HL-60/S4 treated with phorbol 12-myristate 13-acetate at 8.2 ng/mL for 4 days and 3 days (cell line): ENCODE data around the gene CLCN6.

Source experiments
- in situ Hi-C: fragments of 300-500 bp; cut with MboI; formaldehyde crosslinking; loops from 2 replicates; pipeline ENCODE4 v1.15.0; 2022; ENCODE audit warnings: low sequenced_read_pairs

Gene CLCN6, protein sequence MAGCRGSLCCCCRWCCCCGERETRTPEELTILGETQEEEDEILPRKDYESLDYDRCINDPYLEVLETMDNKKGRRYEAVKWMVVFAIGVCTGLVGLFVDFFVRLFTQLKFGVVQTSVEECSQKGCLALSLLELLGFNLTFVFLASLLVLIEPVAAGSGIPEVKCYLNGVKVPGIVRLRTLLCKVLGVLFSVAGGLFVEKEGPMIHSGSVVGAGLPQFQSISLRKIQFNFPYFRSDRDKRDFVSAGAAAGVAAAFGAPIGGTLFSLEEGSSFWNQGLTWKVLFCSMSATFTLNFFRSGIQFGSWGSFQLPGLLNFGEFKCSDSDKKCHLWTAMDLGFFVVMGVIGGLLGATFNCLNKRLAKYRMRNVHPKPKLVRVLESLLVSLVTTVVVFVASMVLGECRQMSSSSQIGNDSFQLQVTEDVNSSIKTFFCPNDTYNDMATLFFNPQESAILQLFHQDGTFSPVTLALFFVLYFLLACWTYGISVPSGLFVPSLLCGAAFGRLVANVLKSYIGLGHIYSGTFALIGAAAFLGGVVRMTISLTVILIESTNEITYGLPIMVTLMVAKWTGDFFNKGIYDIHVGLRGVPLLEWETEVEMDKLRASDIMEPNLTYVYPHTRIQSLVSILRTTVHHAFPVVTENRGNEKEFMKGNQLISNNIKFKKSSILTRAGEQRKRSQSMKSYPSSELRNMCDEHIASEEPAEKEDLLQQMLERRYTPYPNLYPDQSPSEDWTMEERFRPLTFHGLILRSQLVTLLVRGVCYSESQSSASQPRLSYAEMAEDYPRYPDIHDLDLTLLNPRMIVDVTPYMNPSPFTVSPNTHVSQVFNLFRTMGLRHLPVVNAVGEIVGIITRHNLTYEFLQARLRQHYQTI

DNA sequence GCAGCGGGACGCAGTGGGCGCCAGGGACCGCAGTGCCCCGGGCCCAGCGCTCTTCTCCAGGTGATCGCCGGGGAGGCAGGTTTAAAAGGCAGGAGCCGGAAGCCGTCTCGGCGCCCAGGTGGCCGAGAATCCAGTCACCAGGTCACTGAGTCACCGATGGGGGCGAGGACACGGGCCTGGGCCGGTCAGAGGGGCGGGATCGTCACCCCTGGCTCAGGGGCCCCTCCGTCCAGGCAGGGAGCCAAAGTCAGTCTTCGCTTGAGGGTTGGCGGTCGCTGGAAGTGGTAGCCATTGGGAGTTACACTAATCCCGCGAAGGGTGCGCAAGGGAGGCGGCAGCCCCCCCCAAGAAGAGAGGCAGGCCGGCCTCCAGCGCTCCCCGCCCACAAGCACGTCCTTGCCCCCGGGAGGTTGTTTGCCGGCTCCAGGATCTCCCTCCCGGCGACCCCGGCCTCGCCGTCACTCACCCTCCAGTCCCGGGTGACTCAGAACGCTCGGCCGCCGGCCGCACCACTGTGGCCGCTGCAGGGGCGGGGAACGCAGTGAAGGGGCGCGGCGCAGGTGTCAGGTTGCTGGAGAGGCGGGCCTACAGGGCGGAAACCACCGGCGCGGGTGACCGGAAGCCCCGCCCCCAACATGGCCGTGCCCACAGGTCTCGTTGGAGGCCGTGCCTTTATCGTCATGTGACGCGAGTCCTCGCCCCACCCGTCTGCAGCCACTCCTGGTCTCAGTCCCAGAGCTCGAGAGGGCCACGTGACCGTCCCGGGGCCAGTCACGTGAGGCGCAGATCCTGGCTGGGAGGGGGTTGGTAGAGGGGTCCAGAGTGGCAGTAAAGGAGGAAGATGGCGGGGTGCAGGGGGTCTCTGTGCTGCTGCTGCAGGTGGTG lies at the start of gene CLCN6, which contains the start of gene MTHFR:
Gene CLCN6, plus strand, starts transcription at position 770 of the 885 bp plus-strand sequence. Its CDS starts 72 bp downstream, at position 842.
Gene MTHFR, minus strand, starts transcription at position 543 of the 885 bp plus-strand sequence. CDS start 2,848 bp downstream, outside the sequence.
- in situ Hi-C loops, result no loop called here

DNA sequence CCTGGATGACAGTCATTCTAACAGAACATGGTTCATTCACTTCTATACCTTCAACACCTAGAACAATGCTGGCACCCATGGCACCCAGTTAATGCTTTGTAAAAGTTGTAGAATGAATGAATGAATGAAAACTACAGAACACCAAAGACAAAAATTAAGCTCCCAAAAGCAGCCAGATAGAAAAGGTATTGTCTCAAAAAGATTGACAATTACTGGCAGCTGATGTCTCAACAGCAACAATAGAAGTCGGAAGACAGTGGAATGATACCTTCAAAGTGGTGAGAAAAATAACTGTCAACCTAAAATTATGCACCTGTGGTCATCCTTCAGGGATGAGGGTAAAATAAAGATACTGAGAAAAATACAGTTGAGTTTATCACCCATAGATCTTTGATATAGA lies 48.9 kb upstream of the CLCN6 start:
- in situ Hi-C loops, result no loop called here

- in situ Hi-C loops, result no loop called here
Observed at GRCh38 chr1:11759791-11760190, 46.2 kb upstream of the CLCN6 start.

DNA sequence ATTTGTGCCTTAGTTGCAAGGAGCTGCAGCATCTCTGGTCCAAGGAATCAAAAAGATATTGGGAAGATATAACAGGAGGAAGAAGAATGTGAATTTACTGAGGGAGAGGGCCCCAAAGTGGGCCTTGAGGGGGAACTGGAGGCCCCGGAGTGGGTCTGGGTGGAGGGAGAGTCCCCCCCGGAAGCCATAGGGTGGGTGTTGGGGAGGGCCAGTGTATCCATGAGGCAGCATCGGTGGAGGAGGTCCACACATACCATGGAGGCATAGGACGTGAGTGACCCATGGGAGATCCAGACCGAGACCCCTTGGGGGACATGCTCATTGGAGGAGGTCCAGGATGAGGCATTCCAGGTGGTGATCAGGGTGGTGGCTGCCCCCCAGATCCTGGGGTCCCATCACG lies 44.7 kb upstream of the CLCN6 start:
- in situ Hi-C loops, result no loop called here

- in situ Hi-C loops, result no loop called here
Observed at GRCh38 chr1:11761988-11762406, 44.0 kb upstream of the CLCN6 start, which contains the start of gene C1orf167. C1orf167 (plus strand) TSS chr1:11762193; CDS start chr1:11764401, 2,208 bp downstream.

DNA sequence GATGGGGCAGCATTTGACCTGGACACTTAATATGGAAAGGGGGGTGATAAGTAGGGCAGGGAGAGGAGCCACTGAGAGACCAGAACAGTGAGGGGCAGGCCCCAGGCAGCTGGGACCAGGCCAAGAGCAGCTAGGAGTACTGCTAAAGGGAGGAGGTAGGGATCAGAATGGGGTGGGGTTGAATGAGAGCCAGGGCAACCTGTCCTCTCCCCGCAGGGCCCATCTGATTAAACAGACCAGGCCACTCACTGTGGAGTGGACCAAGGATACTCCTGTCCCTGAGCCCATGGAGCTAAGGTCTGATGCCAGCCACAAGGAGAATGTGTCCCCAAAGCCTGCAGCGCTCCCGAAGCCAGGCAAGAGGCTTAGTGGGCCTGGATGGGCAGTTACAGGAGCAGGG lies 41.9 kb upstream of the CLCN6 start:
- in situ Hi-C loops, result no loop called here

DNA sequence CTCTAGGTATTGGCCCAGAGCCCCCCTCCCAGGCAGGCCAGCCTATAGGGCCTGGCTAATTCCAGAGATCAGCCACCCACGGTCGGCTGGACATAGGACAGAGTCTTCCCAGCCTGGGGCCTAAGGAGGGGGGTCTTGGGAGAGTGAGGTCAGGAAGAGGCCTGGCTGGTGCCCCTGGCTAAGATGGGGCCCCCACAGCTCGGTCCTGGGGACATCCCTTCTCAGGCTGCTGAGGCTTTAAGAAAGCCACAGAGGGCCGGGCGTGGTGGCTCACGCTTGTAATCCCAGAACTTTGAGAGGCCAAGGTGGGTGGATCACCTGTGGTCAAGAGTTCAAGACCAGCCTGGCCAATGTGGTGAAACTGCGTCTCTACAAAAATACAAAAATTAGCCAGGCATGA lies 41.5 kb upstream of the CLCN6 start:
- in situ Hi-C loops, result no loop called here

GRCh38 chr1:11765661-11766428 lies 40.1 kb upstream of the CLCN6 start:
- in situ Hi-C loops, result no loop called here

- in situ Hi-C loops, result no loop called here
Observed at GRCh38 chr1:11766429-11766776, 39.6 kb upstream of the CLCN6 start.

DNA sequence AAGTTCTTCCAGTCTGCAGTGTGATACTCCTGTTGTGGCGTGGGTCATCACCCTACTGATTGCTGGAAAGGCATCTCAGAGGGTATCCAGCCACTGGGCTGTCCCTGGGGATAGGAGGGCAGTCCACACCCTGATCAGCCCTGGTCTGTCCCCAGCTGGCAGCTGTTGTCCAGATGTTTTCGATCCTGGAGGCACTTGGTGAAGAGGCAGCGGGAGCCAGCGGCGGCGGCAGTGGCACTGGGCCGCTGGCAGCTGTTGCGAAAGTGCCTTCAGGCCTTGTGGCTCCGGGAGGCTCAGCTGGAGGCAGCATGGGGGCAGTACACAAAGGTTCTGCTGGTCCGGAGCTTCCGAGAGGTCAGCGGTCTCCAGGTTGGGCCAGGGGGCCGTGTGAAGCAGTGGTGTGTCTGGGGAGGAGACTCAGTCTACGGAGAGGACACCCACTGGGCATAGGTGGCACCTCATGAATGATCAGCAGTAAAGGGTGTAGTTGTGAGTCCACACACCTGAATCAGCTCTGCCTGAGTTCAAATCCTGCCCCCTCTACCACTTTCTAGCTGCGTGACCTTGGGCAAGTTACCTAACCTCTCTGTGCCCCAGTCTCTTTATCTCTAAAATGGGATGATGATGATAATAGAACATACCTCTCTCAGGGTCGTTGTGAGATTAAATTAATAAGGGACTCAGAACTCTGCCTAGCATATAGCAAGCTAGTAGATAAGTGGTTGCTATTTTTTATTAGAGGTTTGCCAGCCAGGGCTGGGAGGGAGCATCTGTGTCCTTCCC lies 37.9 kb upstream of the CLCN6 start:
- in situ Hi-C loops, result no loop called here

- in situ Hi-C loops, result no loop called here
Observed at GRCh38 chr1:11768821-11769220, 37.2 kb upstream of the CLCN6 start.

- in situ Hi-C loops, result no loop called here
Observed at GRCh38 chr1:11769274-11769673, 36.7 kb upstream of the CLCN6 start.

DNA sequence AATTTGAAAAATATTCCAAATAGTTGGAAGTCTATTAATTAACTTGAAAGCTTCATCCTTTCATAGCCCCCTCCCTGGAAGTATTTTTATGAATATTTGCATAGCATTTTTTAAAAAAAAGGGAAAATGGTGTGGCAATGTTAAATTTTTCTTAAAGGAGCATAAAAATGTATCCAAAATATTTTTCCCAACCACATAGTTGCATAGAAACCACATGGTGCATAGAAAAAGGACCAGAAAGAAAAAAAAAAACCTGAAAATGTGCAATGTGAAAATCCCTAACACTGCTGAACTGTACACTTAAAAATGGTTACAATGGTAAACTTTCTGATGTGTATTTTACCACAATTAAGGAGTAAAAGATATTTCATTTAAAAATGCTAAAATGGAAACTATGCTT lies 36.0 kb upstream of the CLCN6 start:
- in situ Hi-C loops, result no loop called here

- in situ Hi-C loops, result no loop called here
Observed at GRCh38 chr1:11771481-11772043, 34.4 kb upstream of the CLCN6 start.

DNA sequence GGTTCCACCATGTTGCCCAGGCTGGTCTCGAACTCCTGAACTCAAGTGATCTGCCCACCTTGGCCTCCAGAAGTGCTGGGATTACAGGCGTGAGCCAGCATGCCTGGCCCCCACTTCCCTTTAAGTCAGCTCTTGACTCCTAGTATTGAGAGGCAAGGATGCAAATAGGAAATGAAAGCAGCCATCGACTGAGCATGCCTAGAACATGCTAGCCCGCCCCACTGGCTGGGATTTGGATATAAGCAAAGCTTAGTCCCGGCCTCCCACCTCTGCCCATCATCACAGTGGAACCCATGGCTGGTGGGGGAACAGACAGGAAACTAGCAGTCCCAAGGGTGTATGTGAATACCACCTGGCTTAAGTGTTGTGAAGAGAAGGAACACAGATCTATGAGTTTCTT lies 33.5 kb upstream of the CLCN6 start:
- in situ Hi-C loops, result no loop called here

DNA sequence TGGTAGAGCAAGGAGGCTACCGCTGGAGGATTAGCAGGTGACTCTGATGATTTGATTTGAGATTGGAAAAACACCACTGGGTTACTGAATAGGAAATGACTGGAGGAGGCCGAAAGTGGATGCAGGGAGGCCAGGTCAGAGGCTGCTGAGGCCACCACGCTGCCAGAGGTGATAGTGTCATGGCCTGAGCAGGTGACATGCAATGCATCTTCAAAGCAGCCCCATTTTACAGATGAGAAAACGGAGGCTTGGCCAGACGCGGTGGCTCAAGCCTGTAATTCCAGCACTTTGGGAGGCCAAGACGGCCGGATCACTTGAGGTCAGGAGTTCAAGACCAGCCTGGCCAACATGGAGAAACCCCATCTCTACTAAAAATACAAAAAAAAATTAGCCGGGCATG lies 31.2 kb upstream of the CLCN6 start:
- in situ Hi-C loops, result no loop called here

- in situ Hi-C loops, result no loop called here
Observed at GRCh38 chr1:11777658-11778322, 28.2 kb upstream of the CLCN6 start.

GRCh38 chr1:11778336-11778735 lies 27.7 kb upstream of the CLCN6 start:
- in situ Hi-C loops, result no loop called here
